BJ (cell line): ENCODE measurements around the gene LCA5. TPM values are rescaled to one million over a fixed set of nuclear protein-coding genes. Genes with fewer than 3 reads are reported as not detected.

Experiments used
- CTCF ChIA-PET: fragments of 350-600 bp; formaldehyde crosslinking; extraction: SDS; loops from one replicate; lab custom pipeline; 2021; ENCODE audit warnings: antibody characterized with exemption, inconsistent platforms; lab: Yijun Ruan, JAX
- POLR2A ChIA-PET: fragments of 300-600 bp; sonication (Branson Sonifier 250); formaldehyde crosslinking; extraction: SDS; loops from one replicate; lab custom pipeline; 2021; ENCODE audit warnings: antibody characterized with exemption; lab: Charles Lee
- DNase-seq: peaks from one replicate; pipeline ENCODE4 v3.0.0-alpha.2; 2011; ENCODE audit warnings: low read depth
- H3K27me3 ChIP-seq: 2 replicates; pipeline ENCODE4 v1.6.0; 2011; ENCODE audit warnings: low read length; ENCODE audit not compliant: control insufficient read depth, insufficient read depth
- H3K36me3 ChIP-seq: 2 replicates; pipeline ENCODE4 v1.5.1; 2011; ENCODE audit warnings: low read length; ENCODE audit not compliant: control insufficient read depth, insufficient read depth
- H3K4me3 ChIP-seq: 2 replicates; pipeline ENCODE4 v1.5.1; 2011; ENCODE audit warnings: low read depth, mild to moderate bottlenecking, control low read depth, low read length
- CTCF ChIP-seq: IDR thresholded peaks from 2 replicates; pipeline ENCODE4 v1.5.1; 2011; ENCODE audit warnings: low read depth, mild to moderate bottlenecking, control low read depth, inconsistent platforms, low read length, moderate library complexity; ENCODE audit not compliant: insufficient read depth
- polyA plus RNA-seq: library from polyadenylated mRNA; depleted of rRNA; stranded (reverse); fragments of >200 nt; gene quantifications from 2 replicates; pipeline ENCODE4 v1.2.3, GENCODE V29; 2011

Gene LCA5
- polyA plus RNA-seq, 1 experiment = 0.94 TPM

- Histone ChIP-seq H3K4me3 (no peak overlapping the region), H3K27me3 (no peaks in the 10 kb centered on the region), H3K36me3 (no peaks in the 10 kb centered on the region)
- ChIA-PET POLR2A (no interaction called here), CTCF (interaction anchor here (0.6 to 1.6 kb wide), 5 partner anchors 9 to 1916 kb away, joined by 3 to 4 read pairs (median 3); no protein-coding TSS in a partner anchor)
- DNase-seq = no peak
- TF ChIP-seq CTCF = no peak
These were observed 68.6 kb downstream of the LCA5 start for GRCh38 chr6:79468587-79468986.

- H3K27me3 ChIP-seq = no peaks in the 10 kb centered on the region
- H3K36me3 ChIP-seq = no peaks in the 10 kb centered on the region
- H3K4me3 ChIP-seq = no peak overlapping the region
- POLR2A ChIA-PET = no interaction called here
- no peak for TF ChIP-seq CTCF
- no peak for DNase-seq
- CTCF ChIA-PET = interaction anchor here (0.6 to 1.6 kb wide), 7 partner anchors 7 to 1916 kb away, joined by 3 to 5 read pairs (median 3); no protein-coding TSS in a partner anchor
These were observed 69.1 kb downstream of the LCA5 start for GRCh38 chr6:79468116-79468515.

- Histone ChIP-seq H3K36me3 (no peaks in the 10 kb centered on the region), H3K4me3 (no peak overlapping the region), H3K27me3 (no peaks in the 10 kb centered on the region)
- ChIA-PET POLR2A (no interaction called here), CTCF (interaction anchor here (0.6 to 1.6 kb wide), 11 partner anchors 8 to 716 kb away, joined by 3 to 5 read pairs (median 3); no protein-coding TSS in a partner anchor)
- TF ChIP-seq CTCF = no peak
- DNase-seq = no peak
These were observed 69.5 kb downstream of the LCA5 start for GRCh38 chr6:79467716-79468115.

- ChIA-PET POLR2A (no interaction called here), CTCF (interaction anchor here (1.1 to 1.6 kb wide), 4 partner anchors 9 to 656 kb away, joined by 3 to 5 read pairs (median 4); no protein-coding TSS in a partner anchor)
- no peak overlapping the region for H3K4me3 ChIP-seq
- H3K27me3 ChIP-seq = no peaks in the 10 kb centered on the region
- DNase-seq = no peak
- H3K36me3 ChIP-seq = no peaks in the 10 kb centered on the region
- peak; percentile 31 for TF ChIP-seq CTCF
These were observed 70.9 kb downstream of the LCA5 start for GRCh38 chr6:79466207-79466834.

- no peak for DNase-seq
- Histone ChIP-seq H3K4me3 (no peak overlapping the region), H3K36me3 (no peaks in the 10 kb centered on the region), H3K27me3 (no peaks in the 10 kb centered on the region)
- TF ChIP-seq CTCF = no peak
- POLR2A ChIA-PET = no interaction called here
- CTCF ChIA-PET = interaction anchor here (0.6 to 0.9 kb wide), 3 partner anchors 10 to 387 kb away, joined by 3 read pairs; no protein-coding TSS in a partner anchor
These were observed 71.8 kb downstream of the LCA5 start for GRCh38 chr6:79465381-79465780.
